ENCODE measurements around the gene TNP1. TPM values are rescaled to one million over a fixed set of nuclear protein-coding genes. Genes with fewer than 3 reads are reported as not detected.

The TNP1 gene
- total RNA-seq, 6 donors from 2014 or later, result not detected

- Histone ChIP-seq H3K27ac (no peak overlapping the region), H3K4me1 (no peaks in the 10 kb centered on the region), H3K27me3 (no peaks in the 10 kb centered on the region), H3K4me3 (no peak overlapping the region), H3K9me3 (no peaks in the 10 kb centered on the region), H3K36me3 (no peaks in the 10 kb centered on the region)
- DNase-seq (no peak), ATAC-seq (ENCODE audit: low FRiP score in 2 of 2) (no peak)
- WGBS, 2 donors, result 40 to 49% methylated on average over 3 of the region's 3 CpGs
- TF ChIP-seq POLR2A (IDR thresholded peaks at IDR 0.05) (no peak), CTCF (IDR thresholded peaks at IDR 0.05) (no peak), EP300 (IDR thresholded peaks at IDR 0.05) (no peak), POLR2AphosphoS5 (IDR thresholded peaks at IDR 0.05) (no peak)
These were observed 1.6 kb downstream of the TNP1 start for GRCh38 chr2:216858312-216858711.

DNA sequence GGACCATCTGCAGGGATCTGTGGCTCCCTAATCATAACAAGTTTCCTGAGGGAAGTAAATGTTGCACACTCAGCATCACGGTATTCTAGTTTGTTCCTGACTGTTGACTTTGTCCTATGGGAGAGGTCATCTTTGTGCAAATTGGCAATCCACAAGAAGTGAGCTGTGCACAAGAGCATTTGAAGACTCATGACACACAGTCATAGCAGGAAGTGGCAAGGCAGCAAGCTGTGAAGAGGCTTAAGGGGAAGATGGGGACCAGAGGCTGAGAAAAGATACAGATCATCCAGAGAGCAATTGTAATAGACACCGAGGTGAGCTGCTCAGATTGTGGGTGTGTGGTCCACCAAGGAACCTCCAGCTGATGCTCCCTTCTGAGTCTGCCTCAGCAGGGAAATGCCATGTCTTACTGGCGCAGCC is 2.7 kb downstream of the TNP1 start:
- Histone ChIP-seq H3K27ac (no peak overlapping the region), H3K4me3 (no peak overlapping the region), H3K4me1 (no peaks in the 10 kb centered on the region), H3K27me3 (no peaks in the 10 kb centered on the region), H3K36me3 (no peaks in the 10 kb centered on the region), H3K9me3 (no peaks in the 10 kb centered on the region)
- DNase-seq (no peak), ATAC-seq (ENCODE audit: low FRiP score in 2 of 2) (peak in 1 of 2 donors; percentile 23)
- 50 to 76% methylated on average over 3 of the region's 3 CpGs for WGBS, 2 donors
- no peak for TF ChIP-seq CTCF (IDR thresholded peaks at IDR 0.05)
- no peak for TF ChIP-seq POLR2A (IDR thresholded peaks at IDR 0.05)
- no peak for TF ChIP-seq EP300 (IDR thresholded peaks at IDR 0.05)

DNA sequence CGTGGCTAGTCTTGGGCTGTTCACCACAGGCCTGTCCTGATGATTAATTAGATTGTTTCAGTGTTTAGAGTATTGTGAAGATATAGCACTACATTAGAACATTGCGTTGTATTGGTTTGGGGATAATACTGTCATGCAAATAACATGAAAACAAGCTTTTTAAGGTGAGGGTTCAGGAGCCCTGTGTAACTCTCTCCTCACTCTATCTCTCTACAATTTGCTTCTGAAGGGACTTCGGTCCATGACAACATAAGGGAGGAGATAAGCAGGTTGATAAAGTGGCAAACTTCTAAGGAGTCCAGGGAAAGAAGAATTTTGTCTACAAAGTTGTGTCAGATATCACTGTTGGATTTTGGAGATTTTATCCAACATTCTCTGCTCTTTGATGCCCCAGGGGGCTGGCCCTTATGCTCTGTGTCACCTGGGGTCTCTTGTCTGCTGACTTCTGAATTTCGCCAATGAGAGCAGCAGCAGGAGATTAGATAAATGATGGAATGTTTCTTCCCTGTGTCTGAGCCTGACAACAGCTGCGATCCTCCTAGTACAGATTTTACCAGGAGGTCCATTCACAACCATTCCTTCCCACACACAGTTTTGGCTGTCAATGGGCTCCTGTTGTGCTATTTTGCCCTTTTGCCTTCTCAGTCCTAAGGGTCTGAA is 3.3 kb downstream of the TNP1 start:
- Histone ChIP-seq H3K27me3 (no peaks in the 10 kb centered on the region), H3K4me1 (no peaks in the 10 kb centered on the region), H3K4me3 (no peak overlapping the region), H3K9me3 (no peaks in the 10 kb centered on the region), H3K27ac (no peak overlapping the region), H3K36me3 (no peaks in the 10 kb centered on the region)
- ATAC-seq (ENCODE audit: low FRiP score in 2 of 2) (peak in 1 of 2 donors; percentile 9), DNase-seq (no peak)
- TF ChIP-seq CTCF (IDR thresholded peaks at IDR 0.05) (no peak), POLR2A (IDR thresholded peaks at IDR 0.05) (no peak), POLR2AphosphoS5 (IDR thresholded peaks at IDR 0.05) (no peak), EP300 (IDR thresholded peaks at IDR 0.05) (no peak)
- 90 to 93% methylated on average over 5 of the region's 5 CpGs for WGBS, 2 donors

GRCh38 chr2:216855605-216856004 is 4.3 kb downstream of the TNP1 start:
- no peak overlapping the region for H3K27ac ChIP-seq
- H3K36me3 ChIP-seq, result no peaks in the 10 kb centered on the region
- H3K4me3 ChIP-seq, result no peak overlapping the region
- TF ChIP-seq EP300 (IDR thresholded peaks at IDR 0.05), result no peak
- TF ChIP-seq CTCF (IDR thresholded peaks at IDR 0.05), result no peak
- no peak for TF ChIP-seq POLR2AphosphoS5 (IDR thresholded peaks at IDR 0.05)
- TF ChIP-seq POLR2A (IDR thresholded peaks at IDR 0.05), result no peak
- DNase-seq (no peak), ATAC-seq (ENCODE audit: low FRiP score in 2 of 2) (peak in 1 of 2 donors; percentile 19)
- H3K4me1 ChIP-seq, result no peaks in the 10 kb centered on the region
- no peaks in the 10 kb centered on the region for H3K27me3 ChIP-seq
- WGBS, 2 donors, result 80 to 94% methylated on average over 3 of the region's 3 CpGs
- H3K9me3 ChIP-seq, result no peaks in the 10 kb centered on the region

DNA sequence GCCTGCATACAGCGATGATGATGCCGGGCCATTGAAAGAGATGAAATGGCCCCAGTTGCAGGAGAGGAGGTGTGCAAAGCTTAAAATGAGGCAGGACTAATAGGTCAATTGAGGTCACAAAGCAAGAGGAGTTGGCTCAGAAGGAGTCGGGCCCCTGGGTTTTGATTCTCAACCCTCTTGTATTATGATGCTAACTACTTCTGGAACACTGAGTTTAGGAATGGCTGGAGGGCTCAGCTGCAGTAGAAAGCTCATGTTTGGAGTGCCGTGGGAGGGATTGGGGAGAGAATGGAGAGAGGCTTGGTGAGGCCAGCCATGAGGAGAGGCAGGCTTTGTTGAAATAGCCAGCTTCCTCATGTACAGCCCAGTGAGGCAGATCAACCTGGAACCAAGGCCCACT is 4.8 kb downstream of the TNP1 start:
- Histone ChIP-seq H3K9me3 (no peaks in the 10 kb centered on the region), H3K4me3 (no peak overlapping the region), H3K4me1 (no peaks in the 10 kb centered on the region), H3K27me3 (no peaks in the 10 kb centered on the region), H3K27ac (no peak overlapping the region), H3K36me3 (no peaks in the 10 kb centered on the region)
- DNase-seq (no peak), ATAC-seq (ENCODE audit: low FRiP score in 2 of 2) (no peak)
- no peak for TF ChIP-seq POLR2A (IDR thresholded peaks at IDR 0.05)
- TF ChIP-seq CTCF (IDR thresholded peaks at IDR 0.05), result no peak
- no peak for TF ChIP-seq POLR2AphosphoS5 (IDR thresholded peaks at IDR 0.05)
- no peak for TF ChIP-seq EP300 (IDR thresholded peaks at IDR 0.05)
- 94% methylated on average over 4 of the region's 4 CpGs for WGBS, 2 donors

Measured in upper lobe of left lung (tissue), 6 donors.